Gastroesophageal sphincter (tissue), 4 donors: ENCODE results near the gene OLIG1. TPM values are rescaled to one million over a fixed set of nuclear protein-coding genes. Genes with fewer than 3 reads are reported as not detected.
A peak's percentile ranks its signal among the peaks of the same experiment; 100 is the strongest.

Experiments used
- ATAC-seq: fragments of 150-250 bp; one replicate; pipeline ENCODE4 v1.9.1; 2016; ENCODE audit warnings: mild to moderate bottlenecking, moderate library complexity
- H3K27ac ChIP-seq, 4 donors: fragments of 200-600 bp; sonication (generic) in 3 of 4; 1 replicate in 3 of 4; 2 replicates in 1 of 4; pipeline ENCODE4 v1.5.1; 2016 to 2019
- H3K27me3 ChIP-seq: fragments of 200-600 bp; sonication (generic); one replicate; pipeline ENCODE4 v1.5.1; 2019
- H3K36me3 ChIP-seq, 2 donors: fragments of 200-600 bp; sonication (generic); one replicate each; pipeline ENCODE4 v1.5.1; 2019; ENCODE audit warnings: control low read depth in 1 of 2
- H3K4me1 ChIP-seq, 3 donors: fragments of 200-600 bp; sonication (generic); 1 replicate in 2 of 3; 2 replicates in 1 of 3; pipeline ENCODE4 v1.5.1; 2016 to 2019; ENCODE audit warnings: control low read depth in 2 of 3
- H3K4me3 ChIP-seq, 2 donors: fragments of 200-600 bp; sonication (generic); one replicate each; pipeline ENCODE4 v1.5.1; 2019; ENCODE audit warnings: mild to moderate bottlenecking in 1 of 2, moderate library complexity in 1 of 2
- H3K9me3 ChIP-seq, 3 donors: fragments of 200-600 bp; sonication (generic); one replicate each; pipeline ENCODE4 v1.5.1; 2017 to 2019; ENCODE audit warnings: control low read depth in 2 of 3
- CTCF ChIP-seq, 4 experiments: fragments of 200-600 bp in 2 of 4; fragments of 450-650 bp in 2 of 4; sonication (generic) in 1 of 4; IDR thresholded peaks; one replicate each; pipeline ENCODE4 v1.5.1; 2017 to 2019; ENCODE audit warnings: antibody characterized with exemption in 4 of 4, mild to moderate bottlenecking in 2 of 4, moderate library complexity in 2 of 4
- EP300 ChIP-seq: sonication (generic); formaldehyde crosslinking; IDR thresholded peaks from one replicate; pipeline ENCODE4 v1.6.1; 2017; ENCODE audit warnings: antibody characterized with exemption, mild to moderate bottlenecking
- POLR2A ChIP-seq, 2 donors: fragments of 450-650 bp; IDR thresholded peaks; one replicate each; pipeline ENCODE4 v1.6.1; 2017; ENCODE audit warnings: antibody characterized with exemption in 2 of 2, mild to moderate bottlenecking in 2 of 2, moderate library complexity in 1 of 2
- POLR2AphosphoS5 ChIP-seq: sonication (generic); formaldehyde crosslinking; IDR thresholded peaks from one replicate; pipeline ENCODE4 v1.6.1; 2017; ENCODE audit warnings: antibody characterized with exemption
- WGBS, 2 donors: methylation state at CpG; one replicate each; pipeline ENCODE4 v1.1.5; 2018; ENCODE audit warnings: low coverage in 1 of 2; 5-methylcytosine and 5-hydroxymethylcytosine counted together
- total RNA-seq, 4 donors: library from RNA; depleted of rRNA; stranded (reverse); fragments of >200 nt; gene quantifications; one replicate each; pipeline ENCODE4 v1.1.0, GENCODE V29; 2016

OLIG1 gene
- total RNA-seq, 4 donors from 2014 or later, result not detected

GRCh38 chr21:33070998-33071769 lies 1.2 kb downstream of the OLIG1 start:
- Histone ChIP-seq H3K27ac (no peak overlapping the region), H3K4me1 (peaks cover 0 to 30% (median 18%) of the 10 kb centered on the region in 3 donors), H3K36me3 (no peaks in the 10 kb centered on the region), H3K27me3 (peaks cover 100% of the 10 kb centered on the region), H3K4me3 (peak overlapping the region in 1 of 2 donors; percentile 35), H3K9me3 (peaks cover 0 to 25% (median 0%) of the 10 kb centered on the region in 3 donors)
- no CpG with 5 or more reads among the region's 69 CpGs for WGBS, 2 donors
- no peak for TF ChIP-seq EP300
- no peak for TF ChIP-seq POLR2AphosphoS5
- TF ChIP-seq POLR2A (IDR thresholded peaks at IDR 0.05), result no peak
- no peak for TF ChIP-seq CTCF (IDR thresholded peaks at IDR 0.05)
- peak; percentile 25 for ATAC-seq

- H3K4me3 ChIP-seq, result peak overlapping the region; percentile 24 to 35
- no peaks in the 10 kb centered on the region for H3K36me3 ChIP-seq
- ATAC-seq, result no peak
- TF ChIP-seq CTCF (IDR thresholded peaks at IDR 0.05) (no peak), POLR2A (IDR thresholded peaks at IDR 0.05) (no peak)
- H3K9me3 ChIP-seq, result peaks cover 0 to 25% (median 0%) of the 10 kb centered on the region in 3 donors
- peaks cover 100% of the 10 kb centered on the region for H3K27me3 ChIP-seq
- H3K27ac ChIP-seq, result no peak overlapping the region
- peaks cover 0 to 30% (median 18%) of the 10 kb centered on the region in 3 donors for H3K4me1 ChIP-seq
- 2 to 3% methylated on average over 14 to 17 of the region's 38 CpGs for WGBS, 2 donors
Observed at GRCh38 chr21:33071770-33072306, 1.9 kb downstream of the OLIG1 start.

GRCh38 chr21:33073636-33074035 lies 3.7 kb downstream of the OLIG1 start:
- H3K4me1 ChIP-seq, result peaks cover 0 to 30% (median 18%) of the 10 kb centered on the region in 3 donors
- H3K27ac ChIP-seq, result no peak overlapping the region
- ATAC-seq, result no peak
- 58 to 62% methylated on average over 4 of the region's 4 CpGs for WGBS, 2 donors
- H3K27me3 ChIP-seq, result peaks cover 99% of the 10 kb centered on the region
- peaks cover 0 to 15% (median 0%) of the 10 kb centered on the region in 3 donors for H3K9me3 ChIP-seq
- no peak for TF ChIP-seq CTCF (IDR thresholded peaks at IDR 0.05)
- no peak for TF ChIP-seq EP300
- TF ChIP-seq POLR2AphosphoS5, result no peak
- no peak for TF ChIP-seq POLR2A (IDR thresholded peaks at IDR 0.05)
- no peaks in the 10 kb centered on the region for H3K36me3 ChIP-seq
- H3K4me3 ChIP-seq, result no peak overlapping the region

- Histone ChIP-seq H3K9me3 (no peaks in the 10 kb centered on the region), H3K4me1 (peaks cover 0 to 24% (median 14%) of the 10 kb centered on the region in 3 donors), H3K27me3 (peaks cover 90% of the 10 kb centered on the region), H3K36me3 (no peaks in the 10 kb centered on the region), H3K4me3 (no peak overlapping the region), H3K27ac (no peak overlapping the region)
- WGBS, 2 donors, result 13 to 35% methylated on average over 5 to 6 of the region's 9 CpGs
- ATAC-seq, result no peak
- TF ChIP-seq POLR2A (IDR thresholded peaks at IDR 0.05) (no peak), POLR2AphosphoS5 (no peak), CTCF (IDR thresholded peaks at IDR 0.05) (no peak), EP300 (no peak)
Observed at GRCh38 chr21:33075128-33075527, 5.2 kb downstream of the OLIG1 start.
